Activated CD4-positive, alpha-beta T cell treated with anti-CD3 and anti-CD28 coated beads, Interleukin-2, amount 50 U/mL, for 16 hours (primary cell): Measurements from ENCODE around the gene FAM228A.
"Not testable (repeated sequence)": the region's sequence is repeated elsewhere in the genome, so short reads cannot be mapped to it uniquely, and the experiment has no call there.

Experiments used
- DNase-seq: peaks from one replicate; pipeline ENCODE4 v3.0.0-alpha.2; 2020

Gene FAM228A

GRCh38 chr2:24191848-24192247, 17.0 kb downstream of the FAM228A start:
- DNase-seq = no peak

GRCh38 chr2:24197213-24197612, 22.4 kb downstream of the FAM228A start:
- DNase-seq = not testable (repeated sequence)

- no peak for DNase-seq
Measured at GRCh38 chr2:24199968-24200590, 25.2 kb downstream of the FAM228A start.

GRCh38 chr2:24200799-24201198, 25.9 kb downstream of the FAM228A start:
- DNase-seq = no peak

GRCh38 chr2:24203029-24203786, 28.4 kb downstream of the FAM228A start:
- no peak for DNase-seq

- DNase-seq = no peak
Measured at GRCh38 chr2:24203787-24204150, 28.9 kb downstream of the FAM228A start.

GRCh38 chr2:24204505-24204904, 29.7 kb downstream of the FAM228A start:
- no peak for DNase-seq

- no peak for DNase-seq
Measured at GRCh38 chr2:24205131-24205530, 30.3 kb downstream of the FAM228A start.

GRCh38 chr2:24206242-24206641, 31.4 kb downstream of the FAM228A start:
- no peak for DNase-seq

- no peak for DNase-seq
Measured at GRCh38 chr2:24206714-24207113, 31.9 kb downstream of the FAM228A start.

GRCh38 chr2:24207359-24207758, 32.5 kb downstream of the FAM228A start:
- DNase-seq = no peak

GRCh38 chr2:24208490-24208889, 33.6 kb downstream of the FAM228A start:
- DNase-seq = no peak

- no peak for DNase-seq
Measured at GRCh38 chr2:24209389-24210105, 34.7 kb downstream of the FAM228A start.

GRCh38 chr2:24210106-24210455, 35.2 kb downstream of the FAM228A start:
- DNase-seq = no peak

- no peak for DNase-seq
Measured at GRCh38 chr2:24210723-24211122, 35.9 kb downstream of the FAM228A start.

- no peak for DNase-seq
Measured at GRCh38 chr2:24211408-24211807, 36.6 kb downstream of the FAM228A start.

- DNase-seq = peak; percentile 57
Measured at GRCh38 chr2:24214880-24215279, 40.0 kb downstream of the FAM228A start.

- DNase-seq = no peak
Measured at GRCh38 chr2:24220554-24221291, 45.9 kb downstream of the FAM228A start.

GRCh38 chr2:24221343-24222050, 46.6 kb downstream of the FAM228A start:
- no peak for DNase-seq

- no peak for DNase-seq
Measured at GRCh38 chr2:24222946-24223345, 48.1 kb downstream of the FAM228A start.

GRCh38 chr2:24225499-24226242, 50.8 kb downstream of the FAM228A start:
- DNase-seq = no peak

GRCh38 chr2:24228470-24228869, 53.6 kb downstream of the FAM228A start:
- peak; percentile 6 for DNase-seq
